Fibroblast of peridontal ligament (primary cell): ENCODE results near the gene MAP2K3.

ENCODE experiments used
- DNase-seq: peaks from one replicate; pipeline ENCODE4 v3.0.0-alpha.2; 2010; ENCODE audit errors: extremely low read depth

The MAP2K3 gene

GRCh38 chr17:21284319-21285163 lies at the start of gene MAP2K3:
TSS of gene MAP2K3 (plus strand) at chr17:21284711. CDS start at chr17:21284921, 210 bp downstream.
- DNase-seq = peak; percentile 97

- DNase-seq = no peak
These were observed 48.6 kb upstream of the MAP2K3 start for GRCh38 chr17:21235921-21236320.

- peak; percentile 36 for DNase-seq
These were observed 44.7 kb upstream of the MAP2K3 start for GRCh38 chr17:21239680-21240368.

- DNase-seq = no peak
These were observed 44.0 kb upstream of the MAP2K3 start for GRCh38 chr17:21240369-21241055.

GRCh38 chr17:21241564-21241963 lies 42.9 kb upstream of the MAP2K3 start:
- no peak for DNase-seq

- DNase-seq = no peak
These were observed 42.3 kb upstream of the MAP2K3 start for GRCh38 chr17:21242026-21242697.

- no peak for DNase-seq
These were observed 41.6 kb upstream of the MAP2K3 start for GRCh38 chr17:21242780-21243515.

- no peak for DNase-seq
These were observed 40.8 kb upstream of the MAP2K3 start for GRCh38 chr17:21243516-21244303.

GRCh38 chr17:21245639-21246084 lies 38.8 kb upstream of the MAP2K3 start:
- DNase-seq = no peak

- no peak for DNase-seq
These were observed 37.8 kb upstream of the MAP2K3 start for GRCh38 chr17:21246698-21247097.

GRCh38 chr17:21247552-21248258 lies 36.8 kb upstream of the MAP2K3 start:
- DNase-seq = no peak

- DNase-seq = no peak
These were observed 36.0 kb upstream of the MAP2K3 start for GRCh38 chr17:21248500-21248899.

GRCh38 chr17:21249086-21249795 lies 35.3 kb upstream of the MAP2K3 start:
- DNase-seq = no peak

- DNase-seq = no peak
These were observed 34.4 kb upstream of the MAP2K3 start for GRCh38 chr17:21249920-21250703.

- no peak for DNase-seq
These were observed 33.7 kb upstream of the MAP2K3 start for GRCh38 chr17:21250854-21251253.

GRCh38 chr17:21251337-21252010 lies 33.0 kb upstream of the MAP2K3 start:
- no peak for DNase-seq

GRCh38 chr17:21252289-21252795 lies 32.2 kb upstream of the MAP2K3 start:
- DNase-seq = no peak
